Activated naive CD4-positive, alpha-beta T cell treated with anti-CD3 and anti-CD28 coated beads, Interleukin-2, amount 50 U/mL, for 72 hours (primary cell): ENCODE results near the gene BRPF1. TPM values are rescaled to one million over a fixed set of nuclear protein-coding genes. Genes with fewer than 3 reads are reported as not detected.

Source experiments
- ATAC-seq, 2 donors: fragments of 150-1000 bp; cut with Tn5 transposase; 2 replicates each; pipeline ENCODE4 v1.10.0; 2021; ENCODE audit warnings: mild to moderate bottlenecking in 2 of 2, moderate library complexity in 2 of 2
- DNase-seq, 2 donors: peaks; one replicate each; pipeline ENCODE4 v3.0.0; 2021 to 2022; ENCODE audit warnings: low spot score in 2 of 2
- H3K27ac Mint-ChIP-seq, 2 donors: one replicate each; pipeline ENCODE4 v1.8.0; 2022; ENCODE audit warnings: mild to moderate bottlenecking in 2 of 2, mixed read lengths in 2 of 2
- H3K36me3 Mint-ChIP-seq, 2 donors: one replicate each; pipeline ENCODE4 v1.8.0; 2022; ENCODE audit warnings: mixed read lengths in 2 of 2
- H3K9me3 Mint-ChIP-seq, 2 donors: one replicate each; pipeline ENCODE4 v1.8.0; 2022; ENCODE audit warnings: mixed read lengths in 2 of 2
- total RNA-seq, 2 donors: library from RNA; stranded (reverse); gene quantifications; one replicate each; pipeline ENCODE4 v1.2.3, GENCODE V29; 2022

The BRPF1 gene
- total RNA-seq, 2 donors from 2014 or later: 24.3 to 37.0 TPM

DNA sequence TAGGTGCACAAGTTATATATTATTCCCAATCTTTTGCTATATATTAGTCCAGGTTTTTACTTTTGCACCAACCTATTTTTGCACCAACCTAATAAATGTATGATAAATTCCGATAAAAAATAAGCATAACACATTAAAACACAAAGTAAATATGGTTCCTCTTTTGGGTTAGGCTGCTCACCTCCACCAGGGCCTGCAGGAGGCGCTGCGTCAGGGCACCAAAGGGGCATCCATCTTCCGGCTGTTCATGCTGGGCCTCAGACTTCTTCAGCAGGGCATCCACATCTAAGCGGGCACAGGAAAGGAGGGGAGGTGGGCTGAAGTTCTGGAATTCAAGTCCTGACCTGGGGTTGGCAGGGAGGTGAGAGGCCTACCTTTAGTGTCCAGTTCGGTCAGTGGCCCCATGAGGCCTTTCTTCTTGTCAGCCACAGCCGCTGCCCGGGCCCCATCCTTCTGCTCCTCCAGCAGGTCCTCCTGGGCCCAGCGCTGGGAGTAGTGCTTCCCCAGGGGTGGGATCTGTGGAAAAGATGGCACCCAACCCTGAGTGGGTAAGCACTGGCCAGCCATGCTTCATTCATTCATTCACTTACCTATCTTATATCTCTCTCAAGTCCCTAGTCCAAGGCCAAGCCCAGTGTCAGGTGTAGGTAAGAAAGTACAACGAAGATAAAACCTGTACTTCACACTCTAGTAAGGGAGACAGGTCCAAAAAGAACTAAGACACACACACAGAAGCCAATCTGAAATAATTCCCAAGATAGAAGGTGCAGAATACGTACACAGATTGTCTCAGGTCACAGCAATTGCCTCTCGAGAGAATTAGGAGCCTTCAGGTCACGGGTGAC, 55.5 kb downstream of the BRPF1 start:
- no peaks in the 10 kb centered on the region for H3K9me3 Mint-ChIP-seq
- peaks cover 46 to 67% of the 10 kb centered on the region in 2 donors for H3K36me3 Mint-ChIP-seq
- H3K27ac Mint-ChIP-seq: peak overlapping the region; percentile 73 to 75
- DNase-seq: no peak
- ATAC-seq: no peak

DNA sequence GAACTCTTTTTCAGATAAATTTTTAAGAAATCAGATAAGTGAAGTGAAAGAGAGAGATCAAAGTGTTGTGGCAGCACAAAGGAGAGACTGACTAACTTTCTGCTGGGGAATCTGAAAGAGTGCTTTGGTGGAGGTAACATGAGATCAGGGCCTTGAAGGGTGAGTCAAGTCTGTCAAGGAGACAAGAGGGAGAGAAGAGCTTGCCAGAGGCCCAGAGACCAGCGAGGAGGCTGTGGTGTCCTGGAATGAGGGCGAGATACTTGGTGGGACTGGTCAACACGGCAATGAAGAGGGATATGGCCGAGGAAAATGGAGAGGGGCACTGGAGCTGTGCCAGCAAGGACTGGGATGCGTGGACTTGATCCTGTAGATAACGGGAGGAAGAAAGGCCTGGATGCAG, 56.2 kb downstream of the BRPF1 start:
- peak in 1 of 2 donors; percentile 42 for DNase-seq
- Mint-ChIP-seq H3K9me3 (no peaks in the 10 kb centered on the region), H3K27ac (peak overlapping the region; percentile 73 to 75), H3K36me3 (peaks cover 40 to 64% of the 10 kb centered on the region in 2 donors)
- peak; percentile 66 to 72 for ATAC-seq

DNA sequence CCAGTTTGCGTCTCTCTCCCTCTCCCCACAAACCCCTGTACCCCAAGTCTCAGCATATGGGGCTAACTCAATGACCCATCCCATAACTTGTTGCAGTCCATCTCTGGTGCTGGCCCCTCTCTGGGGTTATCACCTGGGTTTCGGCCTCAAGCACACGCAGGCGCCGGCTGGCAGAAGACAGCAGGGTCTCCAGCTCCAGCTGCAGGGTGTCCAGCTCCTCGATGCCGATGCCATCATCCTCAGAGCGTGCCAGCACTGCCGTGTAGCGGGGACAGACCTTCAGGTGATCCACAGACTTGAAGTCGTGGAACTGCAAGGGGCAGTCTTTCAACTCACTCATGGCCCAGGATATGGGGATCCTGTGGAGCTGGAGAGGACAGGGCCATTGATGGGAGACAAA, 59.6 kb downstream of the BRPF1 start:
- ATAC-seq: no peak
- H3K27ac Mint-ChIP-seq: peak overlapping the region in 1 of 2 donors; percentile 98
- no peak for DNase-seq
- no peaks in the 10 kb centered on the region for H3K9me3 Mint-ChIP-seq
- peaks cover 54 to 78% of the 10 kb centered on the region in 2 donors for H3K36me3 Mint-ChIP-seq

DNA sequence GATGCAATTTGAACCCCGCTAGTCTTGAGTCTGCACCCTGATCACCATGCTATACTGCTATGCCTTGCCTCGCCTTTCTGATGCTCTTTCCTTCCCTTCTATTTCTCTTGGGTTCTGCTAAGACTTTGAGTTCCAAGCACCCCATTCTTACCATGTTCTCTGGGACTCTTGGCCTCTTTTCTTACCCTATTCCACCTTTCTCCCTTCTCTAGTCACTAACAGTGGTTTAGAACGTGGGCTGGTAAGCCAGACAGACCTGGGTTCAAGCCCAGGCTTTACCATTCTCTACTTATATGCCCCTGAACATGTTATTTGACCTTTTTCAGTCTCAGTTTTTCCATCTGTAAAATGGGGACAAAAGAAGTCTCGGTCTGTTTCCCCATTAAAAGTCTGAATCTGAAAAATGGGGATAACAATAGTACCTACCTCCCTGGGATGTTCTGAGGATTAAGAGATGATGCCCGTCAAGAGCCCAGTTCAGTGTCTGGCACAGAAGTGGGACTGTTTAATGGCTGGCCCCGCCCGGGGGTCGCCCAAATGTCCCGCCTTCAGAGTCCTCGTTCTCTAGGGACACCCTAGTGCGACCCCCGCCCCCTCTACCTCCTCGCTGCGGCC, 60.4 kb downstream of the BRPF1 start:
- peak overlapping the region; percentile 98 to 99 for H3K27ac Mint-ChIP-seq
- no peak for DNase-seq
- peaks cover 50 to 71% of the 10 kb centered on the region in 2 donors for H3K36me3 Mint-ChIP-seq

DNA sequence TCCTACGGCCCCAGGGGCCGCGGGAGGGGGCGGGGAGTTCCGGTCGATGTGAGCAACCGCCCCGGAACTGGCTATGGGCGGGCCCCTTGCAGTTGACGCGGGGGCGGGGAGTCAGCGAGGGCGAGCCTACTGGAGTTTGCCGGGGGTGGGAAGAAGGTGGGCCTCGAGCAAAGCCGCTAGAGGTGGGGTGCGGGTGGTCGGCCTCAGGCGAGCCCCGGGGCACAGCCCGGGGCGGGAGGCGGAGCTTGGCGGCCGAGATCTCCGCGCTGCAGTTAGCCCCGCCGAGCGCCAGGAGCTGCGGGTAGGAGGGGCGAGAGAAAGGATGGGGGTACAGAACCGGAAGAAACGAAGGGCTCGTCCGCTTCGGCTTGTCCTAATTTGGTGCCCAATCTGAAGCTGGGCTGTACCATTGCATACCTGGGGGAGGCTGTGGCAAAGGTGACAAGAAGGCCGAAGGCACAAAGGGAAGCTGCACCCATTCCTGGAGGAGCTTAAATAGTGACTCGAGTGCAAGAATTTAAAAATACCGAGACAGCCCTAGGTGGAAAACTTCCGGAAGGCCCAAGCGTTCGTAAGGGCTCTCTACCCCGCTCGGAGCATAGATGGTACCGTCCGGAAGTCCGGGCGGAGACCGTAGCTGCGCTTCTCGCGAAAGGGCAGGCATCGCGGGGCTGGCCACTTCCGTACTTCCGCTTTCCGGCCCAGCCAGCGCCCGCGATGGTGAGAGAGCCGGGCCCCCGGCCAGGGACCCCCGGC, 61.0 kb downstream of the BRPF1 start, which contains the start of the genes ARPC4 and TADA3:
Gene ARPC4 (plus strand): TSS at position 678 of the 756 bp plus-strand sequence. CDS start 40 bp downstream, at position 718.
Gene TADA3 (minus strand): TSS at position 69 of the 756 bp plus-strand sequence. CDS start 1,007 bp downstream, outside the sequence.
- peak; percentile 82 to 88 for ATAC-seq
- peak; percentile 86 to 95 for DNase-seq
- Mint-ChIP-seq H3K27ac (peak within 1 kb of the TSS; percentile 98 to 99), H3K36me3 (peaks cover 54 to 65% of the 10 kb centered on the region in 2 donors), H3K9me3 (no peaks in the 10 kb centered on the region)

More for the DNA sequence above, 60.4 kb downstream of the BRPF1 start:
- no peak for ATAC-seq
- H3K9me3 Mint-ChIP-seq: no peaks in the 10 kb centered on the region

DNA sequence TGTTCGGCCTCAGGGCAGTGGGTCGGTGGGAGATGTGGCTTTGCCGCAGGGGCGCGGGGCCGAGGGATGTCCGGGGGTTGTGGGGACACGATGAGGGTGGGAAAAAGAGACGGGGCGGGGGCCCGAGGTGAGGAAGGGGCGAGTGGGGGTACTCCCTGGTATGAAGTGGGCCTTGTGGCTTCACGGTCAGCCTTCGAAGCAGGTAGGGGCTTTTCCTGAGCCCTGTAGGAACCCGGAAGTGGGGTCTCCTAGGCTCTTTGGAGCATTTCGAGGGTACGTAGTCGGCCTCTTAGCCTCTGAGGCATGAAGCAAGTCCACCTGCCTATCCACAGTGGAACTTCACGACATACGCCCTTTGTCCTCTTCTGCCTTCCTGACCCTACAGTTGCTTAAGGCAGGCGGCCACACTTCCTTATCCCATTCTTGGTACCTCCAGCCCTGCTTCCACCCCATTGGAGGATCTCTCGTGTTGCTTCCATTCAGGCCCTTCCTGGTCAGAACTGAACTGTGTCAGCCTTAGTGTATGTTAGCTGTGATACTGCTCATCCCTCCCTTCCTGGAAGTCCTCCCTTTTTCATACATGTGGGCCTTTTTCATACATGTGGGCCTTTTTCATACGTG, 61.7 kb downstream of the BRPF1 start:
- Mint-ChIP-seq H3K27ac (peak overlapping the region; percentile 98 to 99), H3K9me3 (no peaks in the 10 kb centered on the region), H3K36me3 (peaks cover 54 to 68% of the 10 kb centered on the region in 2 donors)
- peak in 1 of 2 donors; percentile 36 for DNase-seq
- ATAC-seq: peak; percentile 13 to 33

DNA sequence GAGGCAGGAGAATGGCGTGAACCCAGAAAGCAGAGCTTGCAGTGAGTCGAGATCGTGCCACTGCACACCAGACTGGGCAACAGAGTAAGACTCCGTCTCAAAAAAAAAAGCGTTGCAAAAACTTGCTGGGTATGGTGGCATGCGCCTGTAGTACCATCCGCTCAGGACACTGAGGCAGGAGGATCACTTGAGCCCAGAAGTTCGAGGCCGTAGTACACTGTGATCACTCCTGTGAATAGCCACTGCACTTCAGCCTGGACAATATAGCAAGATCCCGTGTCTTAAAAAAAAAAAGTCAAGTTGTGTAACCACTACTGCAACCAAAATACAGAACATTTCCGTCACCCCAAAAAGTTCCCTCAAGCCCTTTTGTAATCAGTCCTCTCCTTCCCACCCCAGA, 62.9 kb downstream of the BRPF1 start:
- Mint-ChIP-seq H3K27ac (peak overlapping the region; percentile 98 to 99), H3K36me3 (peaks cover 52 to 60% of the 10 kb centered on the region in 2 donors), H3K9me3 (no peaks in the 10 kb centered on the region)
- DNase-seq: no peak
- ATAC-seq: no peak

DNA sequence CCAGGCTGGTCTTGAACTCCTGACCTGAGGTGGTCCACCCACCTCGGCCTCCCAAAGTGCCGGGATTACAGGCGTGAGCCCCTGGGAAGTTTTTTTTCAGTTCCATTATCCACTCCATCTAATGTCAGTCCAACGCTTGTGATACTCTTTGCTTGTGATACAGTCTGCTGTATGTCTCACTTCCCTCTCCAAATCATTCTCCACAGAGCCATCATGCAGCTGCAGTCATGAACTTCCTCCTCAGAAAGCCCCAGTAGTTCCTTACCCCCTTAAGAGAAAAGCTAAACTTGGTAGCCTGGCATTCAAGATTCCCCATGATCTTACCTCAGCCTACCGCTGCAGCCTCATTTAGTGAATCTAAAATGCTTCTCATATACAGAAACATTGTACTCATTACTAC, 63.7 kb downstream of the BRPF1 start:
- no peaks in the 10 kb centered on the region for H3K9me3 Mint-ChIP-seq
- no peak for ATAC-seq
- no peak for DNase-seq
- H3K36me3 Mint-ChIP-seq: peaks cover 51 to 57% of the 10 kb centered on the region in 2 donors
- H3K27ac Mint-ChIP-seq: peak overlapping the region; percentile 94 to 98

DNA sequence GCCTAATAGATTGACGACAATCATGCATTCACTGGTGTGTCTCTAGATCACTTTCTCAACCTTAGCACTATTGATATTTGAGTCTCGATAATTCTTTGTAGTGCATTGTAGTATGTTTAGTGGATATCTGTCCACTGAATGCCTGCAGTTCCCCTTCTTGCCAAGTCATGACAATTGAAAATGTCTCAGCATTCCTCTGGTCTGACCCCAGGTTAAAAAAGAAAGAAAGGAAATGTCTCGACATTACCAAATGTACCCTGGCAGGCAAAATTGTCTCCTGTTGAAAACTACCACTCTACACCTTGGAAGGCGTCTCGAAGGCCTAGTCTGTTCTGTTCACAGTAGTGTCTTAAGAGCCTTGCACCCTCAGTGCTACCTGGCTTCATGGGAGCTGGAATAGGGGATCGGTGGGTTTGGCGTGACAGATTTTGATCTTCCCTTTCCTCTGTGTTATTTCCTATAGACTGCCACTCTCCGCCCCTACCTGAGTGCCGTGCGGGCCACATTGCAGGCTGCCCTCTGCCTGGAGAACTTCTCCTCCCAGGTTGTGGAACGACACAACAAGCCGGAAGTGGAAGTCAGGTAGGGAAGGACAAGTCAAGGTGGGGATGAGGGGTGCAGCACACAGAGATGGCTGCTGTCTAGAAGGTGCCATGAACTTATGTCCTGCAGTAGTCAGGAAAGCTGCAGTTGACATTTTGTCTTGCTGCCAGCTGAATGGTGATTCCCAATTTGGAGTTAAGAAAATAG, 65.8 kb downstream of the BRPF1 start:
- DNase-seq (no peak), ATAC-seq (no peak)
- Mint-ChIP-seq H3K27ac (peak overlapping the region in 1 of 2 donors; percentile 70), H3K9me3 (no peaks in the 10 kb centered on the region), H3K36me3 (peaks cover 40% of the 10 kb centered on the region in 2 donors)

Other genes starting within 250 kb of the BRPF1 start
- gene LHFPL4, start 177.9 kb upstream of the BRPF1 start, total RNA-seq: not detected
- 10 to 100 TPM; 46.8 to 61.0 TPM for gene MTMR14, start 82.2 kb upstream of the BRPF1 start, total RNA-seq
- under 1 TPM in 1 of 2 donors, not detected in 1; 0.11 TPM for gene CPNE9, start 27.9 kb upstream of the BRPF1 start, total RNA-seq
- gene OGG1, start 18.2 kb downstream of the BRPF1 start, total RNA-seq: 10 to 100 TPM; 34.8 to 58.0 TPM
- gene CAMK1, start 38.2 kb downstream of the BRPF1 start, total RNA-seq: 10 to 100 TPM; 23.8 to 45.1 TPM
- gene TADA3, start 60.7 kb downstream of the BRPF1 start, total RNA-seq: 10 to 100 TPM; 47.5 to 92.3 TPM
- 100 to 1,000 TPM; 125 to 265 TPM for gene ARPC4, start 61.3 kb downstream of the BRPF1 start, total RNA-seq
- gene TTLL3, start 78.5 kb downstream of the BRPF1 start, total RNA-seq: 100 to 1,000 TPM in 1 of 2 donors, 10 to 100 TPM in 1; 78.1 to 121 TPM
- gene RPUSD3, start 112.3 kb downstream of the BRPF1 start, total RNA-seq: 10 to 100 TPM; 70.7 to 83.2 TPM
- gene CIDEC, start 148.5 kb downstream of the BRPF1 start, total RNA-seq: not detected
- 10 to 100 TPM in 1 of 2 donors, 1 to 10 TPM in 1; 7.5 to 34.4 TPM for gene JAGN1, start 158.9 kb downstream of the BRPF1 start, total RNA-seq
- gene IL17RE, start 171.1 kb downstream of the BRPF1 start, total RNA-seq: 1 to 10 TPM in 1 of 2 donors, under 1 TPM in 1; 0.61 to 1.4 TPM
- 1 to 10 TPM in 1 of 2 donors, under 1 TPM in 1; 0.18 to 1.5 TPM for gene IL17RC, start 185.4 kb downstream of the BRPF1 start, total RNA-seq
- gene CRELD1, start 202.1 kb downstream of the BRPF1 start, total RNA-seq: 10 to 100 TPM; 23.8 to 25.0 TPM
- 1 to 10 TPM; 1.6 to 6.7 TPM for gene PRRT3, start 220.7 kb downstream of the BRPF1 start, total RNA-seq